HG03575 (cell line): ENCODE data around the gene RARA.
"Not testable (repeated sequence)": the region's sequence is repeated elsewhere in the genome, so short reads cannot be mapped to it uniquely, and the experiment has no call there.

Experiments
- ATAC-seq: cut with Tn5 transposase; IDR thresholded peaks from one replicate; pipeline ENCODE4 v1.9.1; 2021; ENCODE audit not compliant: unreplicated experiment, insufficient number of reproducible peaks, low FRiP score; ENCODE audit errors: extremely low read depth

RARA gene

GRCh38 chr17:40295488-40296436 lies 13.2 kb upstream of the RARA start:
- no peak for ATAC-seq

DNA sequence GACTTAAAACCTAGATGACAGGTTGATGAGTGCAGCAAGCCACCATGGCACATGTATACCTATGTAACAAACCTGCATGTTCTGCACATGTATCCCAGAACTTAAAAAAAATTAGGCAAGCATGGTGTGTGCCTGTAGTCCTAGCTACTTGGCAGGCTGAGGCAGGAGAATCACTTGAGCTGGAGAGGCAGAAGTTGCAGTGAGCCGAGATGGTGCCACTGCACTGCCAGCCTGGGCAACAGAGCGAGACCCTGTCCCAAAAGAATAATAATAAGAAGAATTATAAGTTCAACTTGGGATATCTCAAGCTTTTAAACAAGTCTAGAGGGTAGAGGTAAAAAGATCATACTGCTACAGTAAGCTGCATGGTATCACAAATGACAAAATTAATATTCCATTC lies 11.5 kb upstream of the RARA start:
- no peak for ATAC-seq

DNA sequence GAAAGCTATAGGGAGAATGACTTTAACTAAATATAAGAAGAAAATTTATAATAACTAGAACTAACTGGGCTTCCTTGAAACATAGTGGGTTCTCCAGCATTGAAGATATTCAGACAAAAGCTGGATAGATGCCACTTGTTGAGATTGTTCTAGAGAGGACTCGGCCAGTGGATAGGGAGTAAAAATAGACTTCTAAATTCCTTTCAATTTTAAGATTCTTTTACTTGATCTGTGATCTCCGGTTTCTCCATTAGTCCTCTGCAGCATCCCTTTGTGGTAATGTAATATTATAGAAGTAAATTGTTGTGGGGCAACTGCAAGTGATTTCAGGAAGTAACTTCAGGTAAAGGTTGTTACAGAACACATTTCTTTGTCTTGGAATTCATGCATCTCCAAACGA lies 10.3 kb upstream of the RARA start:
- no peak for ATAC-seq

DNA sequence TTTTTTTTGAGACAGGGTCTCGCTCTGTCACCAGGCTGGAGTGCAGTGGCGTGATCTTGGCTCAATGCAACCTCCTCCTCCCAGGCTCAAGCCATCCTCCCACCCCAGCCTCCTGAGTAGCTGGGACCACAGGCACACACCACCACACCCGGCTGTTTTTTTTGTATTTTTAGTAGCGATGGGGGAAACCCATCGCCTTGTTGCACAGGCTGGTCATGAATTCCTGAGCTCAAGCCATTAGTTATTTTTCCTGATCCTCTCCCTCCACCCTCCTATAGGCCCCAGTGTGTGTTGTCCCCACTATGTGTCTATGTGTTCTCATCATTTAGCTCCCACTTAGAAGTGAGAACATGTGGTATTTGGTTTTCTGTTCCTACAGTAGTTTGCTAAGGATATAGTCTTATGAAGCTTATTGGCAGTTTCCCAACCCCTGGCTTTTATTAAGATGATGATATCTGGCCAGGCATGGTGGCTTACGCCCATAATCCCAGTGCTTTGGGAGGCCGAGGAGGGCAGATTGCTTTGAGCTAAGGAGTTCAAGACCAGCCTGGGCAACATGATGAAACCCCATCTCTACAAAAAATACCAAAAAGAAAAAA lies 9.7 kb upstream of the RARA start:
- ATAC-seq, result not testable (repeated sequence)

- no peak for ATAC-seq
Observed at GRCh38 chr17:40301315-40301714, 7.7 kb upstream of the RARA start.

DNA sequence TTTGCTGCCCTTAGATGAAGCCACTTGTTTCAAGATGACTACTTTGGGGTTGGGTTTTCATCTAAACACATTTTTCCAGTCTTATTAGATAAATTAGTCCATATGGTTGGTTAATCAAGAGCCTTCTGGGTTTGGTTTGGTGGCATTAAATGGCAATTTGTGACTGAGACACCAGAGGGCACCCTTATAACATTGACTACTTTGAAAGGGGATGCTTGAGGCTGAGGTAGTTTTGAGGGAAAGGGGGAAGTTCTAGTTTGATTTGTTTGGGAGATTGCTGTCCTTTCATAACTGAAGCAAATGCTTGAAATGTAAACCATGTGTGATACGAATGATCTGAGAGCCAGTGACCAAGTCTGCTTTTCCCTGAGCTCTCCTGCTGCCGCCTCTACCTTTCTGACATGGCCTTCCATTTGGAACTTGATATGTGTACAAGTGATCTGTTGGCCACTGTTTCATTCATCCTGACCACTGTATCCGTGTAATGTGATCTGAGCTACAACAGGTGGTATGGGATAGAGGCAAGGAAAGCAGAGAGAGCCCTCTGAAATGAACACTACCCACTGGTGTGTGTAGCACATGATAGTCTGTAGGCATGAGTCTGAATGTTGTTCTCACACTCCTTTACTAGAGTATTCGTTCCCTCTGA lies 5.8 kb upstream of the RARA start:
- ATAC-seq, result no peak

DNA sequence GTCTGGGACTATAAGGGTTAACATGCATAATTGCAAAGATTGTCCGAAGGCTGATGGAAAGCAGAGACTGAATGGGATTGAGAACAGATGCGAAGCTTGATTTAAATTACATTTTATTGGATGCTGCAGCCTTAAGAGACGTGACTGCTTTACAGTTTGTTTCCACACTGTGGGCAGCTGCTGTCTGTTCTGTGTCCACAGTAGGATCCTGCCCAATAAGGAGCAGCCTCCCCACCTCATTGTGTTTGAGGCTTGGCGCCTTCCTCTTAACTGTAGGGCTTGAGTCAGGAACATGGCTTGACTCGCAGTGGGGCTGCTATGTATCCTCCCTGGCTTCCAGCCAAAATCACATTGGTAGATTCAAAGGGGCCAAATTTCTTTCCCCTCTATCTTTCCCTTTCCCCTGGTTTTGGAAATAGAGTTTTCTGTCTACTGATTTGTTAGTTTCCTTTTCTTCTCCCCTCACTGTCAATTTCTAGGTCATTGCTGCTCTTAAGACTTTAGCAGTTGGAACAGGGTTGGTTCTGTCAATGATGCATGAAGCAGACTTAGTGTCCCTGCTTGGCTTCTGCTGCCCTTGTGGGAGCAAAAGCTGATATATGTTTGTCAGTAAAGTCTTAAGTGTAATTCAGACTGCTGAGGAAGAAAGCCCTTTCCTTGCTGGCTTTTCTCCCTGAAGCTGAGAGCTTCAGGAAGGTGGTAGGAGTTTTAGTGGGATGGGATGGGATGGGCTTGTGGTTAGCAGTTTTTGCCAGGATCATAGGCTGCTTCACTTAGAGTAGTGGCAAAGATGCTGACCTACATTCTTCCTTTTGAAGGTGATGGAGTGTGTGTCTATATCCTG lies 5.0 kb upstream of the RARA start:
- no peak for ATAC-seq

- ATAC-seq, result not testable (repeated sequence)
Observed at GRCh38 chr17:40304552-40304863, 4.5 kb upstream of the RARA start.

DNA sequence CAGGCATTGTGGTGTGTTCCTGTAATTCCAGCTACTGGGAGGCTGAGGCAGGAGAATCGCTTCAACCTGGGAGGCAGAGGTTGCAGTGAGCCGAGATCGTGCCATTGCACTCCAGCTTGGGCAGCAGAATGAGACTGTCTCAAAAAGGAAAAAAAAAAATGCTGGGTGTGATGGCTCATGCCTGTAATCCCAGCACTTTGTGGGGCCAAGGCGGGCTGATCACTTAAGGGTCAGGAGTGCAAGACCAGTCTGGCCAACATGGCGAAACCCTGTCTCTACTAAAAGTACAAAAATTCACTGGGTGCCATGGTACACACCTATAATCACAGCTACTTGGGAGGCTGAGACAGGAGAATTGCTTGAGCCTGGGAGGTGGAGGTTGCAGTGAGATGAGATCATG lies 4.1 kb upstream of the RARA start:
- not testable (repeated sequence) for ATAC-seq

DNA sequence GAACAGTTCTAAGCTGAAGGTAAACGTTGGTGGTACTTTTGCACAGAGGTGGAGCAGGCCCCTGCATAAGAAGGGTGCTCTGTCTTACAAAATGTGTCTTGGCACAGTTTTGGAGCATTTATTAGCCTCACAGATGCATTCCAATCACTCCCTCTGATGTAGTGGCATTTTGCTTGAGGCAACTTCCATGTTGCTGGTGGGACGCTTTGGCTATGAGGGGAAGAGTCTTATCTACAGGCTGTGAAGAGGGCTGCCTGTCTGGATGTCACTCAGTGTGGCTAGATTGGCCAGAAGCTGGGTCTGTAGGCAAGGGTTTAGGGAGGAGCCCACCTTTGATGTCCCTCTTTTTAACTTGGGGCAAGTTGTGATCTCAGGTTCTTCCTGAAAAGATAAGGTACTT lies 2.6 kb upstream of the RARA start:
- no peak for ATAC-seq

DNA sequence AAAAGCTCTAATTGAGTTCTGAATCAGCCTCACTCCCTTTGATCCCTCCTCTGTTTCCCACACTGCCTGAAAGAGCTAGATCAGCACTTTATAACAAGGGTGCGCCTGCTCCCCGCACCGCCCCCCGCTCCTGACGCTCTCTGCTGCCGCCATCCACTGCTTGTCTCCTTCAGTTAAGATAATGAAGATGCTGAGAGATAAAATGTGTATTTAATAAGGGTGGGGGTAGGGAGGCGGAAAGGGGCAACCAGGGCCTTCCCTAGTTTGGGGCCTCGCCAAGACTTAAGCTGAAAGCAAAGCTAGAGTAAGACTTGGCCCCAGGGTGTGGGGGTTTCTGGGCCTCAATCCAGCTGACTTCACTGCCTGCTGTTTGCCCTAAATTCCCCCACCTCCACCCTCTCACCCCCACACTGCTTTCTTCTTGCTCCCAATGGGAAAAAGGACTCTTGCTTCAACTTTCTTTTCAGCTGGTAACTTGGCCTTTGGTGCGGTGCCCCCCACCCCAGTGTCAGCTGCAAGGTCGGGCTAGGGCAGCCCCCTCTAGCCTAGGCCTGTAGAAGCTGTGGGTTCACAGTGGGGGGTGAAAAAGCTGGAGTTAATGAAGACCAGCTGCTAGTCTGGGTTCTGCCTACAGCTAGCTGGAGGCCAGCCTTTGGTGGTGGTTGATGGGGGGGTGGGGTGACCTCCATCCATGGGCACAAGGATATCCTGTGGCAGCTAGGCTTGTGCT lies 1.8 kb upstream of the RARA start:
- no peak for ATAC-seq

- no peak for ATAC-seq
Observed at GRCh38 chr17:40307740-40308239, 1.2 kb upstream of the RARA start.

GRCh38 chr17:40309949-40310510 lies 1.1 kb downstream of the RARA start:
- no peak for ATAC-seq

GRCh38 chr17:40310882-40311391 lies 2.0 kb downstream of the RARA start:
- ATAC-seq, result no peak

GRCh38 chr17:40311575-40311974 lies 2.6 kb downstream of the RARA start:
- no peak for ATAC-seq

DNA sequence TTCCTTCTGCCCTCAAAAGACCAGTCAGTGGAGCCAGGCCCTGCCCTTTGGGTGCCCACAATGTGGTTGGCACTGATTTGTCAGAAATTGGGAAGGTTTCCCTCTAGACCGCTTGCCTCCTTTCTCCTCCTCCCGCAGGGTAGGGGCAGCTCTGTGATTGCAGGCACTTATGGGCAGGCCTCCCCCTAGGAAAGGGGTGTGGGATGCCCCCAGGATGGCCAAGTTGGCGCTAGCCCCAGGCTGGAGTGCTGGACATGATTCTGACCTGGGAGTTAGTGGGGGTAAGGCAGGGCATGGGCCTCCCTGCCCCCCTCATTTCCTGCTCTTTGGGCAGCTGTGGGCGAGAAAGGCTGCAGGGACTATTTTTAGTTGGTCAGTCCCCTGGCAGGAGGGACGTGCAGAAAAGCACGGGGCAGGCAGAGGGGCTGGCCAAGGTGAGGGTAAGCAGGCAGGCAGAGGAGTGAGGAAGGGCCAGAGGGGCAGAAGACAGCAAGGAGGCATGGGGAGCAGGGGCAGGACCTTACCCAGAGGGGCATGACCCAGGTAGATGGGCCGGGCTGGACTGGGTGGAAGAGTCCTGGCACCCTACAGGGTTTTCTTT lies 3.3 kb downstream of the RARA start:
- ATAC-seq, result no peak

- ATAC-seq, result no peak
Observed at GRCh38 chr17:40312893-40313667, 4.1 kb downstream of the RARA start.
